NT2/D1 (cell line): ENCODE data around the gene HES1.

Experiments used
- YY1 ChIP-seq: IDR thresholded peaks from 2 replicates; pipeline ENCODE4 v1.6.1; 2011; ENCODE audit not compliant: insufficient read length, insufficient read depth
- ZNF274 ChIP-seq: IDR thresholded peaks from 2 replicates; pipeline ENCODE4 v1.6.1; 2011; ENCODE audit warnings: mild to moderate bottlenecking, low read depth, low read length

GRCh38 chr3:194137506-194138474 is 1.8 kb downstream of the HES1 start:
- no peak for TF ChIP-seq ZNF274
- no peak for TF ChIP-seq YY1
